ENCODE measurements around the gene HDAC9.

HDAC9 gene

GRCh38 chr7:18572154-18572553 lies 76.6 kb downstream of the HDAC9 start (continued):
- no peak for TF ChIP-seq FEZF1 (tag by site-specific recombination; IDR thresholded peaks at IDR 0.05)
- no peak for TF ChIP-seq ZNF544 (tag by site-specific recombination; IDR thresholded peaks at IDR 0.05)
- TF ChIP-seq WT1 (tag by site-specific recombination; IDR thresholded peaks at IDR 0.05) = no peak

- no peaks in the 10 kb centered on the region for H3K9me3 ChIP-seq (ENCODE audit: control insufficient read depth, insufficient read depth, low read depth, low read length)
- H3K4me1 ChIP-seq (ENCODE audit: control insufficient read depth, insufficient read depth, low read length) = no peaks in the 10 kb centered on the region
- ChIA-PET CTCF (interaction anchor here (0.6 to 3.7 kb wide), 3 partner anchors 38 to 221 kb away, joined by 3 to 36 read pairs (median 5); no protein-coding TSS in a partner anchor), POLR2A (interaction anchor here (0.6 kb wide), 1 partner anchor 439 kb away, joined by 3 read pairs; no protein-coding TSS in a partner anchor)
- no peak overlapping the region for H3K27ac ChIP-seq (ENCODE audit: extremely low read depth, low read depth, low read length)
- H3K4me3 ChIP-seq (ENCODE audit: low read depth, low read length) = no peak overlapping the region
- TF ChIP-seq ZNF692 (tag by site-specific recombination; IDR thresholded peaks at IDR 0.05) (no peak), ZNF701 (tag by site-specific recombination; IDR thresholded peaks at IDR 0.05) (no peak), ZNF274 (IDR thresholded peaks at IDR 0.05; ENCODE audit: low read length) (no peak), ZNF274 (tag by site-specific recombination; IDR thresholded peaks at IDR 0.05; ENCODE audit: borderline replicate concordance) (no peak), ZNF350 (tag by site-specific recombination; IDR thresholded peaks at IDR 0.05) (no peak), ZFP41 (tag by site-specific recombination; IDR thresholded peaks at IDR 0.05; ENCODE audit: borderline replicate concordance) (no peak), ZNF600 (tag by site-specific recombination; IDR thresholded peaks at IDR 0.05) (no peak), ZBTB6 (tag by site-specific recombination; IDR thresholded peaks at IDR 0.05) (no peak), SP2 (tag by site-specific recombination; IDR thresholded peaks at IDR 0.05) (no peak), ZNF843 (tag by site-specific recombination; IDR thresholded peaks at IDR 0.05) (no peak), ZNF510 (tag by site-specific recombination; IDR thresholded peaks at IDR 0.05; ENCODE audit: insufficient replicate concordance) (no peak)
- H3K36me3 ChIP-seq (ENCODE audit: control insufficient read depth in 2 of 2, insufficient read depth in 1 of 2, low read length in 2 of 2) = no peaks in the 10 kb centered on the region
These were observed 77.3 kb downstream of the HDAC9 start for GRCh38 chr7:18572885-18573284.

- no peak overlapping the region for H3K4me3 ChIP-seq (ENCODE audit: low read depth, low read length)
- H3K9me3 ChIP-seq (ENCODE audit: control insufficient read depth, insufficient read depth, low read depth, low read length) = no peaks in the 10 kb centered on the region
- ChIA-PET POLR2A (interaction anchor here (0.6 kb wide), 1 partner anchor 440 kb away, joined by 3 read pairs; no protein-coding TSS in a partner anchor), CTCF (interaction anchor here (0.6 kb wide), 2 partner anchors 95 to 576 kb away, joined by 3 read pairs; no protein-coding TSS in a partner anchor)
- no peaks in the 10 kb centered on the region for H3K36me3 ChIP-seq (ENCODE audit: control insufficient read depth in 2 of 2, insufficient read depth in 1 of 2, low read length in 2 of 2)
- H3K27ac ChIP-seq (ENCODE audit: extremely low read depth, low read depth, low read length) = no peak overlapping the region
- no peaks in the 10 kb centered on the region for H3K4me1 ChIP-seq (ENCODE audit: control insufficient read depth, insufficient read depth, low read length)
- no peak for TF ChIP-seq ZNF664 (tag by site-specific recombination; IDR thresholded peaks at IDR 0.05)
- no peak for TF ChIP-seq TSHZ1 (tag by site-specific recombination; IDR thresholded peaks at IDR 0.05; ENCODE audit: borderline replicate concordance)
- TF ChIP-seq GFI1B (tag by site-specific recombination; IDR thresholded peaks at IDR 0.05) = no peak
- no peak for TF ChIP-seq ZNF610 (tag by site-specific recombination; IDR thresholded peaks at IDR 0.05; ENCODE audit: borderline replicate concordance)
- TF ChIP-seq ZNF555 (tag by site-specific recombination; conservative IDR thresholded peaks at IDR 0.05) = no peak
- no peak for TF ChIP-seq OSR2 (tag by site-specific recombination; IDR thresholded peaks at IDR 0.05)
- TF ChIP-seq ZNF629 (tag by site-specific recombination; IDR thresholded peaks at IDR 0.05) = no peak
- TF ChIP-seq ZNF221 (tag by site-specific recombination; IDR thresholded peaks at IDR 0.05; ENCODE audit: borderline replicate concordance) = no peak
- TF ChIP-seq ZNF561 (tag by site-specific recombination; IDR thresholded peaks at IDR 0.05; ENCODE audit: borderline replicate concordance) = no peak
- no peak for TF ChIP-seq ZNF248 (tag by site-specific recombination; IDR thresholded peaks at IDR 0.05)
- TF ChIP-seq ZSCAN5A (tag by site-specific recombination; IDR thresholded peaks at IDR 0.05) = no peak
These were observed 78.1 kb downstream of the HDAC9 start for GRCh38 chr7:18573410-18574234.
